ENCODE measurements around the gene AGPAT3. TPM values are rescaled to one million over a fixed set of nuclear protein-coding genes. Genes with fewer than 3 reads are reported as not detected.

The AGPAT3 gene
- total RNA-seq, 4 donors from 2014 or later, result 63.5 to 225 (median 161) TPM

DNA sequence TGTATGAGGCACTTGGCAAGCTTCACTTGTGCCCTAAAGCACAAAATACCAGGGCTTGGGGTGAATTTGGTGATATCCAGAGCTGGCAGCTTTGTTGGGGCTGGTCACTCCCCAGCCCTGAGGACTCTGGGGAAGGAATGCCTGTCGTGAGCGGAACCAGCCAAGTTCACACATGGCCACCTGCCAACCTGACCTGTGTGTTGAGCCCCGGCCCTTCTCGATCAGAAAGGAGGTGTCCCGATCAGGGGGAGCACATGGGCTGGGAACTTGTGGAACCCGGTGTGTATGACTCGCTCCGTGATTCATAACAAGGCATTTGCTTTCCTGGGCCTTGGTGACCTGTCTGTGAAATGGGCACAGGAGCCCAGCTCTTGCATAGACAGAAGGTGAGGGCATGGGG, 43.1 kb downstream of the AGPAT3 start:
- Histone ChIP-seq H3K4me1 (peaks cover 0 to 31% (median 5%) of the 10 kb centered on the region in 4 donors), H3K27ac (no peak overlapping the region), H3K4me3 (no peak overlapping the region), H3K27me3 (no peaks in the 10 kb centered on the region), H3K9me3 (no peaks in the 10 kb centered on the region), H3K36me3 (peaks cover 0 to 29% (median 0%) of the 10 kb centered on the region in 3 donors)
- no peak for TF ChIP-seq POLR2A (IDR thresholded peaks at IDR 0.05)
- TF ChIP-seq CTCF (IDR thresholded peaks at IDR 0.05), result no peak
- DNase-seq, result peak in 1 of 3 donors; percentile 41

DNA sequence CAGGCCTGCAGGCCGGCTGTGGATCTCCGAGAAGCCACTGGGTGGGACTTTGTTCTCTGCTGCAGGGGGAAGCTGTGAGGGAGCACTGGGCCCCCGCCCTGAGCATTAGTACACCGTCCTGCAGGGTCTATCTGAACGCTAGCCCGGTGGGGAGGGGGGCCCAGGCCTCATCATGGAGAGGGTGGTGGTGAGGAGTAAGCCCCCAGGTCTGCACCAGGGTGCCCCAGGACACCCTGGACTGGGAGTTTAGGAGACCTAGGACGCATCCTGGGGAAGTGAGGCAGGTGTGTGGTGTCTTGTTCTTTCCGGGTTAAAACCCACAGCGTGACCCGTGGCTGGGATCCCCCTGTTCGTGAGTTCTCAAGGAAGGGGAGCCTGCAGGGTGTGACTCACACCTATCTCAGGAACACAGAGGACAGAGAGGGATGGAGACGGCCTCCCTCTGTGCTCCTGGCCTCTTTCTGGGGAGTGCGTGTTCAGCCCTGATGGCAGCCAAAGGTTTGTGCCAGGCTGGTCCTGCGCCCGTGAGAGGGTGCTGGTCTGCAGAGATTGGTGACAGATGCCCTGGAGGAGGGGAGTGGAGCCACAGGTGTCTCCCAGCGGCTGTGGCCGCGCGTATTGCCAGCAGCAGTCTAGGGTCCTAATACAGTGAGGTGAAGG, 44.8 kb downstream of the AGPAT3 start:
- Histone ChIP-seq H3K9me3 (no peaks in the 10 kb centered on the region), H3K27ac (peak overlapping the region in 1 of 4 donors; percentile 58), H3K4me1 (peaks cover 0 to 30% (median 5%) of the 10 kb centered on the region in 4 donors), H3K36me3 (peaks cover 0 to 21% (median 0%) of the 10 kb centered on the region in 3 donors), H3K4me3 (no peak overlapping the region), H3K27me3 (no peaks in the 10 kb centered on the region)
- TF ChIP-seq CTCF (IDR thresholded peaks at IDR 0.05), result no peak
- TF ChIP-seq POLR2A (IDR thresholded peaks at IDR 0.05), result no peak
- DNase-seq, result peak in 1 of 3 donors; percentile 48

DNA sequence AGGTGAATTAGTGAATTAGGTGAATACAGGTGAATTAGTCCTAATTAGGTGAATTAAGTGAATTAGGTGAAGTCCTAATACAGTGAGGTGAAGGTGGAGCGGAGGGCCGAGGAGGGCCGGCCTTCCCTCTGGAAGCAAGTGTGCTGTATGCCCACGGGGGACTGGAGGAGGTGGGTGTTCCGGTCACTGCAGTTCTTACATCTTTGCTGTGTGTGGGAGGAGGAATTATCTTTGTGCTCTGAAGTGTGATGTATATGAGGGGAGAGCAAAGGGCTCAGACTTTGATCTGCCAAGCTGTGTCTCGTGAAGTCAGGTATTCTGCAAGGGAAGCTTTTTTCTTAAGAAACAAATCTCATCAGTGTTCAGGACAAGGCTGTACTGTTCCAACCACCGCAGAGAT, 45.4 kb downstream of the AGPAT3 start:
- H3K4me3 ChIP-seq, result no peak overlapping the region
- DNase-seq, result peak in 1 of 3 donors; percentile 14
- peak overlapping the region in 1 of 4 donors; percentile 58 for H3K27ac ChIP-seq
- peaks cover 0 to 30% (median 5%) of the 10 kb centered on the region in 4 donors for H3K4me1 ChIP-seq
- no peak for TF ChIP-seq CTCF (IDR thresholded peaks at IDR 0.05)
- no peak for TF ChIP-seq POLR2A (IDR thresholded peaks at IDR 0.05)
- no peaks in the 10 kb centered on the region for H3K27me3 ChIP-seq
- H3K36me3 ChIP-seq, result peaks cover 0 to 15% (median 0%) of the 10 kb centered on the region in 3 donors
- no peaks in the 10 kb centered on the region for H3K9me3 ChIP-seq

GRCh38 chr21:43911015-43911934, 46.3 kb downstream of the AGPAT3 start:
- peak in 2 of 3 donors; percentile 73 to 80 for DNase-seq
- Histone ChIP-seq H3K4me1 (peaks cover 0 to 30% (median 5%) of the 10 kb centered on the region in 4 donors), H3K36me3 (peaks cover 0 to 7% (median 0%) of the 10 kb centered on the region in 3 donors), H3K4me3 (peak overlapping the region in 1 of 4 donors; percentile 9), H3K9me3 (no peaks in the 10 kb centered on the region), H3K27me3 (no peaks in the 10 kb centered on the region), H3K27ac (peak overlapping the region in 3 of 4 donors; percentile 51 to 66 (median 55))
- TF ChIP-seq POLR2A (IDR thresholded peaks at IDR 0.05), result no peak
- TF ChIP-seq CTCF (IDR thresholded peaks at IDR 0.05), result peak in 1 of 6 experiments; percentile 40

GRCh38 chr21:43911935-43912487, 47.0 kb downstream of the AGPAT3 start:
- Histone ChIP-seq H3K9me3 (no peaks in the 10 kb centered on the region), H3K4me3 (peak overlapping the region in 1 of 4 donors; percentile 9), H3K27ac (peak overlapping the region in 3 of 4 donors; percentile 51 to 66 (median 55)), H3K4me1 (peaks cover 1 to 30% (median 5%) of the 10 kb centered on the region in 4 donors), H3K27me3 (no peaks in the 10 kb centered on the region), H3K36me3 (no peaks in the 10 kb centered on the region)
- no peak for TF ChIP-seq CTCF (IDR thresholded peaks at IDR 0.05)
- no peak for TF ChIP-seq POLR2A (IDR thresholded peaks at IDR 0.05)
- peak in 1 of 3 donors; percentile 42 for DNase-seq
